ENCODE data around the gene CTNNA3. TPM values are rescaled to one million over a fixed set of nuclear protein-coding genes. Genes with fewer than 3 reads are reported as not detected.

CTNNA3 gene
- total and polyA plus RNA-seq, 2 donors from 2014 or later: 0.45 to 0.72 TPM

DNA sequence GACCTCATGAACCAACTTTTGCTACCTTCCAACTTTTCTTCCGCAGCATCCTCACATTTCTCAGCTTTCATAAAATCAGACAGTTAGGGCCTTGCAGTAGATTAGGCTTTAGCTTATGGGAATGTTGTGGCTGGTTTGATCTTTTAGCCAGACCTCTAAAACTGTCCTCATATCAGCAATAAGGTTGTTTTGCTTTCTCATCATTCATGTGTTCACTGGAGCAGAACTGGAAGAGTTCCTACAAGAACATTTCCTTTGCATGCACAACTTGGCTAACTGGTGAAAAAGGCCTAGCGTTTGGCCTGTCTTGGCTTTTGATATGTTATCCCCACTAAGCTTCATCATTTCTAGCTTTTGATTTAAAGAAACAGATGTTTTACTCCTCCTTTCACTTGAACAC, 900.1 kb downstream of the CTNNA3 start:
- H3K4me3 ChIP-seq (ENCODE audit: low read length in 3 of 3): no peak overlapping the region
- H3K27ac ChIP-seq (ENCODE audit: low read depth in 2 of 2, low read length in 2 of 2): no peak overlapping the region
- FAIRE-seq (no peak), DNase-seq (peak in 2 of 5 donors; percentile 5 to 25)
- TF ChIP-seq, protein P1, sequence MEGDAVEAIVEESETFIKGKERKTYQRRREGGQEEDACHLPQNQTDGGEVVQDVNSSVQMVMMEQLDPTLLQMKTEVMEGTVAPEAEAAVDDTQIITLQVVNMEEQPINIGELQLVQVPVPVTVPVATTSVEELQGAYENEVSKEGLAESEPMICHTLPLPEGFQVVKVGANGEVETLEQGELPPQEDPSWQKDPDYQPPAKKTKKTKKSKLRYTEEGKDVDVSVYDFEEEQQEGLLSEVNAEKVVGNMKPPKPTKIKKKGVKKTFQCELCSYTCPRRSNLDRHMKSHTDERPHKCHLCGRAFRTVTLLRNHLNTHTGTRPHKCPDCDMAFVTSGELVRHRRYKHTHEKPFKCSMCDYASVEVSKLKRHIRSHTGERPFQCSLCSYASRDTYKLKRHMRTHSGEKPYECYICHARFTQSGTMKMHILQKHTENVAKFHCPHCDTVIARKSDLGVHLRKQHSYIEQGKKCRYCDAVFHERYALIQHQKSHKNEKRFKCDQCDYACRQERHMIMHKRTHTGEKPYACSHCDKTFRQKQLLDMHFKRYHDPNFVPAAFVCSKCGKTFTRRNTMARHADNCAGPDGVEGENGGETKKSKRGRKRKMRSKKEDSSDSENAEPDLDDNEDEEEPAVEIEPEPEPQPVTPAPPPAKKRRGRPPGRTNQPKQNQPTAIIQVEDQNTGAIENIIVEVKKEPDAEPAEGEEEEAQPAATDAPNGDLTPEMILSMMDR (IDR thresholded peaks at IDR 0.05; ENCODE audit: borderline replicate concordance, extremely low read depth, insufficient read depth): no peak
- intact Hi-C loops (cut with DNase I): no loop called here
- no peaks in the 10 kb centered on the region for H3K27me3 ChIP-seq (ENCODE audit: control insufficient read depth, insufficient read depth, low read length)
- no peak overlapping the region for H3K9ac ChIP-seq (ENCODE audit: low read length in 3 of 3)
- H3K4me1 ChIP-seq (ENCODE audit: control insufficient read depth in 2 of 3, insufficient read depth in 2 of 3, low read depth in 1 of 3, low read length in 3 of 3): no peaks in the 10 kb centered on the region
- H3K9me3 ChIP-seq (ENCODE audit: control insufficient read depth in 2 of 3, insufficient read depth in 1 of 3, low read length in 3 of 3): no peaks in the 10 kb centered on the region
- no peaks in the 10 kb centered on the region for H3K36me3 ChIP-seq (ENCODE audit: control insufficient read depth in 2 of 3, insufficient read depth in 3 of 3, low read length in 3 of 3)

DNA sequence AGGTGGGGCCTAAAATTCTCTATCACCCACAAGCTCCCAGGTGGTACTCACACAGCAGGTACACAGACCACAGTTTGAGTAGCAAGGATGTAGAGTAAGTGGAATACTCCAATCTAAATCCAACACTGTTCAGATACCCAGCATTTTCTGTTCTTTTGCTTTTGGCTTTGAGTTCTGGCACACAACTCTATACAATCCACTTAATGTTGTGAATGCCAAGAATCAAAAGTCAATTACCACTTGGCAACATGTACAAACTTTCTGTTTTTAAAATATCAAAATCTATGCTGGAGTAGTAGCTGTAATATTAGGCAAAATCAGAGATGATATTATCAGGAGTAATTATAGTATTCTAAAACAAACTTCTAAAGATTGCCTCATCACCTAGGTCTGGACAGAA, 903.6 kb downstream of the CTNNA3 start:
- TF ChIP-seq, protein P1 (IDR thresholded peaks at IDR 0.05; ENCODE audit: borderline replicate concordance, extremely low read depth, insufficient read depth): no peak
- no peak overlapping the region for H3K9ac ChIP-seq (ENCODE audit: low read length in 3 of 3)
- no peaks in the 10 kb centered on the region for H3K36me3 ChIP-seq (ENCODE audit: control insufficient read depth in 2 of 3, insufficient read depth in 3 of 3, low read length in 3 of 3)
- H3K27ac ChIP-seq (ENCODE audit: low read depth in 2 of 2, low read length in 2 of 2): no peak overlapping the region
- no peak overlapping the region for H3K4me3 ChIP-seq (ENCODE audit: low read length in 3 of 3)
- H3K9me3 ChIP-seq (ENCODE audit: control insufficient read depth in 2 of 3, insufficient read depth in 1 of 3, low read length in 3 of 3): no peaks in the 10 kb centered on the region
- intact Hi-C loops (cut with DNase I): no loop called here
- DNase-seq: no peak
- FAIRE-seq: no peak
- H3K27me3 ChIP-seq (ENCODE audit: control insufficient read depth, insufficient read depth, low read length): no peaks in the 10 kb centered on the region
- H3K4me1 ChIP-seq (ENCODE audit: control insufficient read depth in 2 of 3, insufficient read depth in 2 of 3, low read depth in 1 of 3, low read length in 3 of 3): no peaks in the 10 kb centered on the region

DNA sequence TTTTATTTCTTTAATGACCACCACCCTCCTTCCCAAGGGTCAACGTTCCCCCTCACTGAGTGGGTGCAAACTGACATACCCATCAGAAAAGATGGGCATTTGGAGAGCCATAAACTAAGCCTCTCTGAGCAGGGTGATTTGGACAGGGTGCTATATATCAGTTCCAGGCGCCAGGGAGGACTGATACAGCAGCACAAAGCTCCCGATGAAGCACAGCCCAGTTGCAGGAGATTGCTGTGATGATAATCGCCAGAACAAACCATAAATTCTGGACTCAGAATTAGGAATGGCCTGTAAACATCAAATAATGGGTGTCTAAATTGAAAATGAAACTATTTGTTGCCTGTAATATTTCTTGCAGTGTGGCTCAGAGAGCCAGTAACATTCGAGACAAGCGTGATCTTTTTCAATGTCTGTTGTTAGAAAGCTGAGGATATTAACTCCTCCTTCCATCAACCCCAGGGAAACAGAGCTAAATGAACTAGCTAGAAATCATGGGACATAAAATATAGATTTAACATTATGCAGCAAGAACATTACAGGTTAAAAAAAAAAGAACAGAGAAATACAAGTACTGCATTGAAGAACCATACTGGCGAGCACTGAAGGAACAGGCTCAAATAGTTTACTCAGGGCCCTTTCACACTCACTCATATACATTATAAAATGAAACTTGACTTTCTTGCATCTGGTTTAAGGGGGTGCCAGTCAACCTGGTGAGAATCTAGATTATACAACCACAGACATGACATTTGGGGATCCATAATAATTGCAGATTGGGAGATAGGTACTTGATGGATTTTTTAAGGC, 907.6 kb downstream of the CTNNA3 start:
- Histone ChIP-seq H3K9me3 (ENCODE audit: control insufficient read depth in 2 of 3, insufficient read depth in 1 of 3, low read length in 3 of 3) (no peaks in the 10 kb centered on the region), H3K9ac (ENCODE audit: low read length in 3 of 3) (no peak overlapping the region), H3K4me3 (ENCODE audit: low read length in 3 of 3) (no peak overlapping the region), H3K27me3 (ENCODE audit: control insufficient read depth, insufficient read depth, low read length) (no peaks in the 10 kb centered on the region), H3K36me3 (ENCODE audit: control insufficient read depth in 2 of 3, insufficient read depth in 3 of 3, low read length in 3 of 3) (no peaks in the 10 kb centered on the region), H3K27ac (ENCODE audit: low read depth in 2 of 2, low read length in 2 of 2) (no peak overlapping the region), H3K4me1 (ENCODE audit: control insufficient read depth in 2 of 3, insufficient read depth in 2 of 3, low read depth in 1 of 3, low read length in 3 of 3) (no peaks in the 10 kb centered on the region)
- intact Hi-C loops (cut with DNase I): no loop called here
- DNase-seq (no peak), FAIRE-seq (no peak)
- TF ChIP-seq, protein P1 (IDR thresholded peaks at IDR 0.05; ENCODE audit: borderline replicate concordance, extremely low read depth, insufficient read depth): no peak

Data from kidney (tissue), 14 donors.